IMR-90 (cell line): ENCODE measurements around the gene ZNF439. TPM values are rescaled to one million over a fixed set of nuclear protein-coding genes. Genes with fewer than 3 reads are reported as not detected.
A peak's percentile ranks its signal among the peaks of the same experiment; 100 is the strongest.

Experiments used
- ATAC-seq: fragments of 200-7000 bp; cut with Tn5 transposase; 2 replicates; pipeline ENCODE4 v1.9.1; 2020; ENCODE audit warnings: low read depth, mild to moderate bottlenecking, moderate library complexity
- BruUV-seq: library from RNA; stranded (reverse); fragments of 400-500 nt; replicated peaks from 2 replicates; lab custom pipeline; 2021; lab: Mats Ljungman, UMichigan
- CTCF ChIA-PET: fragments of 300-600 bp; formaldehyde crosslinking; extraction: SDS; loops from one replicate; lab custom pipeline; 2021; ENCODE audit warnings: antibody characterized with exemption; lab: Yijun Ruan, JAX
- POLR2A ChIA-PET: fragments of 300-600 bp; sonication (Branson Sonifier 250); formaldehyde crosslinking; loops from one replicate; lab custom pipeline; 2022; ENCODE audit warnings: antibody characterized with exemption; ENCODE audit not compliant: unreplicated experiment; lab: Charles Lee
- DNase-seq: peaks from one replicate; pipeline ENCODE4 v3.0.0; 2013
- H2AFZ ChIP-seq: replicated peaks from 2 replicates; pipeline ENCODE3; 2013; ENCODE audit warnings: low read length, mild to moderate bottlenecking; ENCODE audit not compliant: poor library complexity
- H2AK5ac ChIP-seq: 2 replicates; pipeline ENCODE4 v1.6.1; 2013; ENCODE audit warnings: low read depth, low read length, inconsistent platforms
- H2AK9ac ChIP-seq: replicated peaks from 2 replicates; pipeline ENCODE3; 2013; ENCODE audit warnings: mild to moderate bottlenecking, low read depth, low read length, moderate library complexity; ENCODE audit not compliant: poor library complexity
- H2BK120ac ChIP-seq: 2 replicates; pipeline ENCODE4 v1.6.1; 2013; ENCODE audit warnings: low read depth, low read length, inconsistent platforms
- H2BK15ac ChIP-seq: 3 replicates; pipeline ENCODE4 v1.6.1; 2013; ENCODE audit warnings: low read depth, low read length, inconsistent platforms
- H2BK20ac ChIP-seq: 2 replicates; pipeline ENCODE4 v1.6.1; 2013; ENCODE audit warnings: low read depth, mild to moderate bottlenecking, inconsistent platforms, low read length, moderate library complexity
- H2BK5ac ChIP-seq: 2 replicates; pipeline ENCODE4 v1.6.1; 2013; ENCODE audit warnings: mild to moderate bottlenecking, low read depth, low read length, inconsistent platforms; ENCODE audit not compliant: poor library complexity, severe bottlenecking
- H3K14ac ChIP-seq: replicated peaks from 2 replicates; pipeline ENCODE4 v1.6.1; 2013; ENCODE audit warnings: low read depth, low read length, inconsistent platforms
- H3K18ac ChIP-seq: 2 replicates; pipeline ENCODE4 v1.6.1; 2013; ENCODE audit warnings: low read depth, low read length, control low read depth
- H3K23ac ChIP-seq: 2 replicates; pipeline ENCODE4 v1.6.1; 2013; ENCODE audit warnings: low read depth, low read length, inconsistent platforms
- H3K27ac ChIP-seq: 2 replicates; pipeline ENCODE4 v1.5.1; 2013; ENCODE audit warnings: mild to moderate bottlenecking, control low read depth, low read length; ENCODE audit not compliant: insufficient read depth
- H3K27me3 ChIP-seq: 2 replicates; pipeline ENCODE4 v1.6.1; 2013; ENCODE audit warnings: low read length; ENCODE audit not compliant: control insufficient read depth, insufficient read depth
- H3K36me3 ChIP-seq: 2 replicates; pipeline ENCODE4 v1.6.1; 2013; ENCODE audit warnings: low read length, mixed read lengths; ENCODE audit not compliant: control insufficient read depth, insufficient read depth
- H3K4ac ChIP-seq: 2 replicates; pipeline ENCODE4 v1.6.1; 2013; ENCODE audit warnings: low read depth, low read length, inconsistent platforms
- H3K4me1 ChIP-seq: 2 replicates; pipeline ENCODE4 v1.6.1; 2013; ENCODE audit warnings: low read length, mixed read lengths; ENCODE audit not compliant: control insufficient read depth, insufficient read depth
- H3K4me2 ChIP-seq: 2 replicates; pipeline ENCODE4 v1.6.1; 2013; ENCODE audit warnings: low read depth, mild to moderate bottlenecking, control low read depth, low read length, moderate library complexity
- H3K4me3 ChIP-seq: 2 replicates; pipeline ENCODE4 v1.5.1; 2013; ENCODE audit warnings: low read depth, mild to moderate bottlenecking, control low read depth, low read length, moderate library complexity; ENCODE audit not compliant: insufficient read depth
- H3K56ac ChIP-seq: 2 replicates; pipeline ENCODE4 v1.6.1; 2013; ENCODE audit warnings: low read length, inconsistent platforms; ENCODE audit not compliant: insufficient read depth; ENCODE audit errors: extremely low read depth
- H3K79me1 ChIP-seq, 2 experiments: 2 replicates each; pipeline ENCODE4 v1.6.1; 2013; ENCODE audit warnings: low read length in 2 of 2, inconsistent platforms in 1 of 2, low read depth in 1 of 2
- H3K9ac ChIP-seq: 2 replicates; pipeline ENCODE4 v1.6.1; 2013; ENCODE audit warnings: low read depth, low read length, control low read depth
- H3K9me1 ChIP-seq: 2 replicates; pipeline ENCODE4 v1.6.1; 2013; ENCODE audit warnings: low read length, inconsistent platforms; ENCODE audit not compliant: insufficient read depth
- H3K9me3 ChIP-seq: 2 replicates; pipeline ENCODE4 v1.6.1; 2013; ENCODE audit warnings: low read length; ENCODE audit not compliant: control insufficient read depth, insufficient read depth
- H4K20me1 ChIP-seq: 2 replicates; pipeline ENCODE4 v1.6.1; 2013; ENCODE audit warnings: low read length, inconsistent platforms; ENCODE audit not compliant: insufficient read depth
- H4K5ac ChIP-seq: 2 replicates; pipeline ENCODE4 v1.6.1; 2013; ENCODE audit warnings: mild to moderate bottlenecking, low read depth, low read length, control low read depth
- H4K8ac ChIP-seq, 2 experiments: 2 replicates each; pipeline ENCODE4 v1.6.1; 2013; ENCODE audit warnings: low read depth in 2 of 2, low read length in 2 of 2, control low read depth in 1 of 2, inconsistent platforms in 1 of 2
- H4K91ac ChIP-seq: 2 replicates; pipeline ENCODE4 v1.6.1; 2013; ENCODE audit warnings: low read depth, low read length, inconsistent platforms; ENCODE audit not compliant: insufficient read depth
- BHLHE40 ChIP-seq: fragments of 150-350 bp; IDR thresholded peaks from 2 replicates; pipeline ENCODE4 v1.6.1; 2016; ENCODE audit warnings: mild to moderate bottlenecking, low read depth, low read length
- CEBPB ChIP-seq: IDR thresholded peaks from 2 replicates; pipeline ENCODE4 v1.6.1; 2012; ENCODE audit warnings: low read depth, low read length, improper control_type of control experiment
- CHD1 ChIP-seq: IDR thresholded peaks from 2 replicates; pipeline ENCODE4 v1.6.1; 2012; ENCODE audit warnings: low read depth, low read length, improper control_type of control experiment
- CTCF ChIP-seq: conservative IDR thresholded peaks from 2 replicates; pipeline ENCODE4 v1.5.1; 2012; ENCODE audit warnings: mild to moderate bottlenecking, low read depth, low read length, improper control_type of control experiment
- FOS ChIP-seq: fragments of 150-350 bp; IDR thresholded peaks from 2 replicates; pipeline ENCODE4 v1.6.1; 2016; ENCODE audit warnings: low read depth, low read length
- MAFK ChIP-seq: IDR thresholded peaks from 2 replicates; pipeline ENCODE4 v1.6.1; 2012; ENCODE audit warnings: low read depth, low read length, improper control_type of control experiment
- MAZ ChIP-seq: IDR thresholded peaks from 2 replicates; pipeline ENCODE4 v1.6.1; 2012; ENCODE audit warnings: low read depth, mild to moderate bottlenecking, low read length, improper control_type of control experiment, moderate library complexity, borderline replicate concordance
- MXI1 ChIP-seq: IDR thresholded peaks from 2 replicates; pipeline ENCODE4 v1.6.1; 2012; ENCODE audit warnings: low read depth, mild to moderate bottlenecking, low read length, moderate library complexity, borderline replicate concordance
- NFE2L2 ChIP-seq: fragments of 150-350 bp; IDR thresholded peaks from 2 replicates; pipeline ENCODE4 v1.6.1; 2016; ENCODE audit warnings: low read depth, mild to moderate bottlenecking, low read length
- POLR2A ChIP-seq: IDR thresholded peaks from 2 replicates; pipeline ENCODE4 v1.6.1; 2012; ENCODE audit warnings: mild to moderate bottlenecking, low read depth, low read length
- RAD21 ChIP-seq: IDR thresholded peaks from 2 replicates; pipeline ENCODE4 v1.6.1; 2012; ENCODE audit warnings: low read length, improper control_type of control experiment
- RCOR1 ChIP-seq: IDR thresholded peaks from 2 replicates; pipeline ENCODE4 v1.6.1; 2012; ENCODE audit warnings: mild to moderate bottlenecking, low read length, improper control_type of control experiment; ENCODE audit not compliant: insufficient replicate concordance
- RFX5 ChIP-seq: IDR thresholded peaks from 2 replicates; pipeline ENCODE4 v1.8.0; 2012; ENCODE audit warnings: low read depth, mild to moderate bottlenecking, low read length, moderate library complexity
- SMC3 ChIP-seq: fragments of 150-350 bp; IDR thresholded peaks from 2 replicates; pipeline ENCODE4 v1.6.1; 2016; ENCODE audit warnings: low read depth, mild to moderate bottlenecking, antibody characterized with exemption, low read length, moderate library complexity
- WGBS, 2 experiments: methylation state at CpG; one replicate each; pipeline versions ENCODE4 v1.1.5 to v1.1.7; 2013; ENCODE audit warnings: missing lambda C conversion rate in 2 of 2; ENCODE audit not compliant: insufficient read length in 1 of 2; ENCODE audit errors: extremely low coverage in 2 of 2; 5-methylcytosine and 5-hydroxymethylcytosine counted together
- dilution Hi-C: fragments of 300-500 bp; cut with HindIII; formaldehyde crosslinking; loops from one replicate; pipeline ENCODE4 v1.14.3; 2018; ENCODE audit warnings: low sequenced_read_pairs; ENCODE audit not compliant: unreplicated experiment
- in situ Hi-C: fragments of 300-500 bp; cut with MboI; formaldehyde crosslinking; loops from 3 replicates; pipeline ENCODE4 v1.14.3; 2019; ENCODE audit warnings: low sequenced_read_pairs, inconsistent platforms, mixed read lengths
- intact Hi-C: fragments of 100-400 bp; cut with micrococcal nuclease; formaldehyde crosslinking; loops from 2 replicates; pipeline ENCODE4 v1.10.0; 2022
- polyA plus RNA-seq, 3 experiments: library from polyadenylated mRNA; depleted of rRNA; stranded (reverse); fragments of >200 nt; gene quantifications; 2 replicates each; pipeline ENCODE4 v1.2.3, GENCODE V29; 2012; ENCODE audit warnings: low replicate concordance in 1 of 3
- total RNA-seq: library from RNA; depleted of rRNA; stranded (reverse); fragments of >200 nt; gene quantifications from 2 replicates; pipeline ENCODE4 v1.2.3, GENCODE V29; 2012
- TF ChIP-seq, protein P1 (sequence below): fragments of 150-350 bp; IDR thresholded peaks from 2 replicates; pipeline ENCODE4 v1.6.1; 2017; ENCODE audit warnings: mild to moderate bottlenecking, antibody characterized with exemption, low read length, low read depth
- TF ChIP-seq, protein P2 (sequence below): fragments of 150-350 bp; IDR thresholded peaks from 2 replicates; pipeline ENCODE4 v1.6.1; 2016; ENCODE audit warnings: low read depth, mild to moderate bottlenecking, low read length, moderate library complexity, borderline replicate concordance

The ZNF439 gene
- total and polyA plus RNA-seq, 2 of the 4 experiments (the other 2 are of a cell fraction), result 4.8 to 8.4 TPM

DNA sequence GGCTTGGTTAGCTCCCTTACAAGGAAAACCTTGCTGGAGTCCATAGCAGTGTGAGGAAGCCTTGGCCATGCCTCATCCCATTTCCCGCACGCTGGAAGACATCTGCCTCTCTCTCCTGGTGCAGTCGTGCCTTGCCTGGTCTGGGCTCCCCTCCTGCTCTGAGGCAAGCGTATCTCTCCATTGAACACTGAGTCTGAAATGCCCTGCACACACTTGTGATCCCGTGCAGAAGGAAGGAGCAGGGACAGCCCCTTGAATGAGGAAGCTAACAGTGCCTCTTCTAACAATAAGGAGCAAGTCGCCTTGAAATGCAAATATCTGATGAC is 34.9 kb upstream of the ZNF439 start:
- in situ Hi-C loops (no loop called here), dilution Hi-C loops (no loop called here), intact Hi-C loops (loop anchor here (1.0 to 5.0 kb wide), 2 partner anchors 47 to 141 kb away; partner anchors contain the start of gene ZNF441)
- no peak overlapping the region for H2BK20ac ChIP-seq
- H2AFZ ChIP-seq, result peak overlapping the region; percentile 99
- 0 out of 2 replicates have a peak overlapping the region, but pooled peaks have one; percentile 27 for H3K56ac ChIP-seq
- peak overlapping the region; percentile 86 for H3K4me3 ChIP-seq
- no peak overlapping the region; the same call in 1 of the 2 replicates for H3K4ac ChIP-seq
- peak overlapping the region; percentile 19 for H3K23ac ChIP-seq
- no peak overlapping the region for H2BK15ac ChIP-seq
- no peak overlapping the region for H2BK120ac ChIP-seq
- no peak for DNase-seq
- H4K8ac ChIP-seq, result peak overlapping the region in 1 of 2 experiments; percentile 57; a peak in 1 of 4 replicates
- no peak overlapping the region for H2BK5ac ChIP-seq
- peaks cover 1% of the 10 kb centered on the region for H3K36me3 ChIP-seq
- peaks cover 7% of the 10 kb centered on the region; the same call in 1 of the 2 replicates for H3K9me3 ChIP-seq
- no peak overlapping the region for H4K5ac ChIP-seq
- no peak overlapping the region for H2AK5ac ChIP-seq
- no peak overlapping the region for H3K18ac ChIP-seq
- peak; percentile 60 for ATAC-seq
- H4K20me1 ChIP-seq, result no peaks in the 10 kb centered on the region
- H3K14ac ChIP-seq, result peak overlapping the region; percentile 74
- H4K91ac ChIP-seq, result no peak overlapping the region
- WGBS, 2 experiments, result 0% methylated on average over 3 of the region's 6 CpGs; no CpG with 5 or more reads in 1 of the 2 experiments
- peak overlapping the region; percentile 58 for H3K9ac ChIP-seq
- TF ChIP-seq, protein P1, sequence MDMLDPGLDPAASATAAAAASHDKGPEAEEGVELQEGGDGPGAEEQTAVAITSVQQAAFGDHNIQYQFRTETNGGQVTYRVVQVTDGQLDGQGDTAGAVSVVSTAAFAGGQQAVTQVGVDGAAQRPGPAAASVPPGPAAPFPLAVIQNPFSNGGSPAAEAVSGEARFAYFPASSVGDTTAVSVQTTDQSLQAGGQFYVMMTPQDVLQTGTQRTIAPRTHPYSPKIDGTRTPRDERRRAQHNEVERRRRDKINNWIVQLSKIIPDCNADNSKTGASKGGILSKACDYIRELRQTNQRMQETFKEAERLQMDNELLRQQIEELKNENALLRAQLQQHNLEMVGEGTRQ, result no peak
- no peak for TF ChIP-seq POLR2A
- no peak for TF ChIP-seq MAFK
- no peak for TF ChIP-seq MXI1
- no peak for TF ChIP-seq SMC3
- no peak for TF ChIP-seq MAZ
- TF ChIP-seq NFE2L2, result no peak
- TF ChIP-seq, protein P2, sequence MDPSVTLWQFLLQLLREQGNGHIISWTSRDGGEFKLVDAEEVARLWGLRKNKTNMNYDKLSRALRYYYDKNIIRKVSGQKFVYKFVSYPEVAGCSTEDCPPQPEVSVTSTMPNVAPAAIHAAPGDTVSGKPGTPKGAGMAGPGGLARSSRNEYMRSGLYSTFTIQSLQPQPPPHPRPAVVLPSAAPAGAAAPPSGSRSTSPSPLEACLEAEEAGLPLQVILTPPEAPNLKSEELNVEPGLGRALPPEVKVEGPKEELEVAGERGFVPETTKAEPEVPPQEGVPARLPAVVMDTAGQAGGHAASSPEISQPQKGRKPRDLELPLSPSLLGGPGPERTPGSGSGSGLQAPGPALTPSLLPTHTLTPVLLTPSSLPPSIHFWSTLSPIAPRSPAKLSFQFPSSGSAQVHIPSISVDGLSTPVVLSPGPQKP, result no peak
- TF ChIP-seq FOS, result no peak
- TF ChIP-seq RFX5, result no peak
- TF ChIP-seq CHD1, result no peak
- no peak for TF ChIP-seq CTCF
- TF ChIP-seq CEBPB, result no peak
- no peak for TF ChIP-seq RAD21
- TF ChIP-seq RCOR1, result no peak
- TF ChIP-seq BHLHE40, result no peak
- ChIA-PET POLR2A (no interaction called here), CTCF (no interaction called here)
- H3K9me1 ChIP-seq, result no peaks in the 10 kb centered on the region
- peak overlapping the region; percentile 94 for H3K4me2 ChIP-seq
- no TSS peak for BruUV-seq
- H3K27ac ChIP-seq, result peak overlapping the region; percentile 9; the same call in 1 of the 2 replicates
- H3K79me1 ChIP-seq, result peaks cover 3 to 15% of the 10 kb centered on the region in 2 experiments; a peak in 3 of 4 replicates
- H3K4me1 ChIP-seq, result no peaks in the 10 kb centered on the region
- no peaks in the 10 kb centered on the region for H3K27me3 ChIP-seq
- H2AK9ac ChIP-seq, result peak overlapping the region; percentile 31
